CD14-positive monocyte (primary cell): ENCODE measurements around the gene ZFP57. TPM values are rescaled to one million over a fixed set of nuclear protein-coding genes. Genes with fewer than 3 reads are reported as not detected.

ENCODE experiments used
- DNase-seq, 3 donors: peaks; one replicate each; pipeline ENCODE4 v3.0.0-alpha.2; 2011 to 2022
- H2AFZ ChIP-seq: 2 replicates; pipeline ENCODE4 v1.6.0; 2012; ENCODE audit warnings: mild to moderate bottlenecking, low read depth, low read length, inconsistent platforms; ENCODE audit not compliant: insufficient read depth, poor library complexity, severe bottlenecking
- H3K27ac ChIP-seq, 2 donors: 1 replicate in 1 of 2; 2 replicates in 1 of 2; pipeline ENCODE4 v1.5.1; 2012 to 2013; ENCODE audit warnings: low read length in 2 of 2, control low read depth in 1 of 2, inconsistent platforms in 1 of 2, low read depth in 1 of 2, mild to moderate bottlenecking in 1 of 2
- H3K27me3 ChIP-seq, 2 donors: one replicate each; pipeline versions ENCODE4 v1.6.0 to v1.6.1; 2011 to 2013; ENCODE audit warnings: low read length in 2 of 2; ENCODE audit not compliant: control insufficient read depth in 2 of 2, insufficient read depth in 2 of 2
- H3K36me3 ChIP-seq, 2 donors: replicated peaks in 1 of 2; 1 replicate in 1 of 2; 2 replicates in 1 of 2; pipeline versions ENCODE4 v1.5.1 to v1.6.1; 2012 to 2013; ENCODE audit warnings: low read length in 2 of 2, control low read depth in 1 of 2, inconsistent platforms in 1 of 2, mild to moderate bottlenecking in 1 of 2; ENCODE audit not compliant: insufficient read depth in 2 of 2, control insufficient read depth in 1 of 2
- H3K4me1 ChIP-seq, 2 donors: 1 replicate in 1 of 2; 2 replicates in 1 of 2; pipeline versions ENCODE4 v1.5.1 to v1.6.1; 2012 to 2013; ENCODE audit warnings: low read length in 2 of 2, control low read depth in 1 of 2, inconsistent platforms in 1 of 2, mild to moderate bottlenecking in 1 of 2, moderate library complexity in 1 of 2; ENCODE audit not compliant: insufficient read depth in 2 of 2, control insufficient read depth in 1 of 2
- H3K4me2 ChIP-seq: replicated peaks from 2 replicates; pipeline ENCODE3; 2012; ENCODE audit warnings: low read length, moderate library complexity, mild to moderate bottlenecking; ENCODE audit not compliant: poor library complexity, severe bottlenecking; ENCODE audit errors: extremely low read depth
- H3K4me3 ChIP-seq, 3 experiments: fragments of 200-600 bp in 1 of 3; sonication (generic) in 1 of 3; replicated peaks in 1 of 3; 1 replicate in 2 of 3; 2 replicates in 1 of 3; pipeline ENCODE4 v1.5.1; 2011 to 2013; ENCODE audit warnings: low read length in 3 of 3, mild to moderate bottlenecking in 3 of 3, control low read depth in 2 of 3, low read depth in 2 of 3, inconsistent platforms in 1 of 3, moderate library complexity in 1 of 3
- H3K79me2 ChIP-seq: 2 replicates; pipeline ENCODE4 v1.6.0; 2012; ENCODE audit warnings: mild to moderate bottlenecking, control low read depth, inconsistent platforms, low read length, moderate library complexity; ENCODE audit not compliant: insufficient read depth
- H3K9ac ChIP-seq: 2 replicates; pipeline ENCODE4 v1.6.0; 2017; ENCODE audit warnings: low read length, mild to moderate bottlenecking; ENCODE audit not compliant: insufficient read depth, poor library complexity, severe bottlenecking
- H3K9me3 ChIP-seq, 2 donors: replicated peaks in 1 of 2; 1 replicate in 1 of 2; 2 replicates in 1 of 2; pipeline versions ENCODE4 v1.5.1 to v1.6.1; 2012 to 2013; ENCODE audit warnings: low read length in 2 of 2, control low read depth in 1 of 2; ENCODE audit not compliant: control insufficient read depth in 1 of 2, insufficient read depth in 1 of 2
- H4K20me1 ChIP-seq: 2 replicates; pipeline ENCODE4 v1.6.0; 2012; ENCODE audit warnings: mild to moderate bottlenecking, low read length, control low read depth, moderate library complexity; ENCODE audit not compliant: insufficient read depth
- H3K27ac Mint-ChIP-seq, 7 donors: one replicate each; pipeline ENCODE4 v1.8.0; 2020; ENCODE audit warnings: mild to moderate bottlenecking in 7 of 7, mixed read lengths in 7 of 7, moderate library complexity in 6 of 7, inconsistent platforms in 2 of 7
- H3K27me3 Mint-ChIP-seq, 3 donors: one replicate each; pipeline ENCODE4 v1.8.0; 2021 to 2022; ENCODE audit warnings: low read depth in 3 of 3, mild to moderate bottlenecking in 3 of 3, mixed read lengths in 3 of 3, moderate library complexity in 3 of 3, inconsistent platforms in 1 of 3
- H3K36me3 Mint-ChIP-seq, 2 donors: one replicate each; pipeline ENCODE4 v1.8.0; 2020; ENCODE audit warnings: mixed read lengths in 2 of 2, inconsistent platforms in 1 of 2, mild to moderate bottlenecking in 1 of 2
- H3K4me1 Mint-ChIP-seq: one replicate; pipeline ENCODE4 v1.8.0; 2020; ENCODE audit warnings: mild to moderate bottlenecking, mixed read lengths
- H3K4me3 Mint-ChIP-seq, 2 donors: one replicate each; pipeline ENCODE4 v1.8.0; 2020; ENCODE audit warnings: mild to moderate bottlenecking in 2 of 2, mixed read lengths in 2 of 2, moderate library complexity in 1 of 2
- H3K9me3 Mint-ChIP-seq, 7 donors: one replicate each; pipeline ENCODE4 v1.8.0; 2020 to 2022; ENCODE audit warnings: mixed read lengths in 7 of 7, mild to moderate bottlenecking in 6 of 7, moderate library complexity in 6 of 7, inconsistent platforms in 2 of 7
- WGBS: methylation state at CpG from one replicate; pipeline ENCODE4 v1.1.5; 2013; ENCODE audit warnings: missing lambda C conversion rate; ENCODE audit not compliant: insufficient coverage; 5-methylcytosine and 5-hydroxymethylcytosine counted together
- intact Hi-C, 2 donors: fragments of 100-400 bp; cut with micrococcal nuclease; formaldehyde crosslinking; loops; one replicate each; pipeline versions ENCODE4 v1.15.0 to v1.15.1; 2023
- polyA plus RNA-seq, 3 donors: library from polyadenylated mRNA; depleted of rRNA in 1 of 3; unstranded in 2 of 3; stranded (reverse) in 1 of 3; fragments of 300-500 nt in 2 of 3; fragments of >200 nt in 1 of 3; fragmentation: Illumina TruSeq in 2 of 3; gene quantifications; 1 replicate in 2 of 3; 2 replicates in 1 of 3; pipeline ENCODE4 v1.2.3, GENCODE V29; 2012 to 2021
- TF ChIP-seq, protein P1 (sequence below): fragments of 200-600 bp; IDR thresholded peaks from one replicate; pipeline ENCODE4 v1.8.0; 2022; ENCODE audit warnings: antibody characterized with exemption, mild to moderate bottlenecking

Gene ZFP57
- polyA plus RNA-seq, 3 donors = 0.72 TPM; not detected in 2

DNA sequence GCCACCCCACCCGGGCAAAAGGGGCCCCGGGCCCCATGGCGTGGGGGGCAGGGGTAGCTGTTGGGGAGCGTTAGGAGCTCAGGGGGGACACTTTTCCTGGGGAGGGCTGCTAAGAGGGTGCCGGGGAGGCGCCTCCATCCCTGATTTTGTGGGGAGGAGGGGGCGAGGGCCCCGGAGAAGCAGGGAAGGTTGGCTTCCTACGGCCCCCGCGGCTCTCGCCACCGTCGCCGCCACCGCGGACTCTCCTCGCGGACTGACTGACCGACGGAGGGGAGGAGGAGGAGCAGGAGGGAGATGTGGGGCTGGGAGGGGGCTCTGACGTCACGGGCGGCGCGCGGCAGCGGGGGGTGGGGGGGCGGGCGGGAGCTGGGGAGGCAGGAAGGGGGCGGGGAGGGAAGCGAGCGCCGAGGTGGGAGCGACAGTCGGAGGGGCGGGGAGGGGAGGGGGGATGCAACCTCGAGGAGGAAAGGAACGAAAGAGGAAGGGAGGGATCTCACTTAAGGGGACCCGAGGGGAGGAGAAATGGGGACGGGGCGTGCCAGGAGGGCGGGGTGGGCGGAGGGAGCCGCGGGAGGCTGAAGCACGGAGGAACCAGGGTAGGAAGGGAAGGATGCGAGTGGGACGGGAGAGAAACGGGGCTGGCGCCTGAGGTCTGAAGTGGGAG is 53.1 kb downstream of the ZFP57 start:
- peak overlapping the region; percentile 95 for H3K4me2 ChIP-seq
- H4K20me1 ChIP-seq = peaks cover 49% of the 10 kb centered on the region
- Mint-ChIP-seq H3K36me3 (peaks cover 35 to 50% of the 10 kb centered on the region in 2 donors), H3K27me3 (peaks cover 41 to 74% (median 57%) of the 10 kb centered on the region in 3 donors), H3K4me3 (peak overlapping the region; percentile 87 to 97), H3K4me1 (peaks cover 58% of the 10 kb centered on the region), H3K27ac (peak overlapping the region in 4 of 7 donors; percentile 8 to 76 (median 31)), H3K9me3 (peaks cover 0 to 10% (median 1%) of the 10 kb centered on the region in 7 donors)
- TF ChIP-seq, protein P1, sequence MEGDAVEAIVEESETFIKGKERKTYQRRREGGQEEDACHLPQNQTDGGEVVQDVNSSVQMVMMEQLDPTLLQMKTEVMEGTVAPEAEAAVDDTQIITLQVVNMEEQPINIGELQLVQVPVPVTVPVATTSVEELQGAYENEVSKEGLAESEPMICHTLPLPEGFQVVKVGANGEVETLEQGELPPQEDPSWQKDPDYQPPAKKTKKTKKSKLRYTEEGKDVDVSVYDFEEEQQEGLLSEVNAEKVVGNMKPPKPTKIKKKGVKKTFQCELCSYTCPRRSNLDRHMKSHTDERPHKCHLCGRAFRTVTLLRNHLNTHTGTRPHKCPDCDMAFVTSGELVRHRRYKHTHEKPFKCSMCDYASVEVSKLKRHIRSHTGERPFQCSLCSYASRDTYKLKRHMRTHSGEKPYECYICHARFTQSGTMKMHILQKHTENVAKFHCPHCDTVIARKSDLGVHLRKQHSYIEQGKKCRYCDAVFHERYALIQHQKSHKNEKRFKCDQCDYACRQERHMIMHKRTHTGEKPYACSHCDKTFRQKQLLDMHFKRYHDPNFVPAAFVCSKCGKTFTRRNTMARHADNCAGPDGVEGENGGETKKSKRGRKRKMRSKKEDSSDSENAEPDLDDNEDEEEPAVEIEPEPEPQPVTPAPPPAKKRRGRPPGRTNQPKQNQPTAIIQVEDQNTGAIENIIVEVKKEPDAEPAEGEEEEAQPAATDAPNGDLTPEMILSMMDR = no peak
- peaks cover 35 to 43% of the 10 kb centered on the region in 2 donors for H3K4me1 ChIP-seq
- peaks cover 4 to 14% of the 10 kb centered on the region in 2 donors for H3K36me3 ChIP-seq
- H3K4me3 ChIP-seq = peak overlapping the region; percentile 54 to 85 (median 63)
- peak overlapping the region; percentile 75 for H2AFZ ChIP-seq
- H3K9me3 ChIP-seq = no peaks in the 10 kb centered on the region
- peaks cover 8% of the 10 kb centered on the region for H3K79me2 ChIP-seq
- intact Hi-C loops = no loop called here
- peak overlapping the region; percentile 48 for H3K9ac ChIP-seq
- DNase-seq = peak; percentile 34 to 63 (median 52)
- under 1% methylated on average over 23 of the region's 51 CpGs for WGBS
- H3K27me3 ChIP-seq = peaks cover 2 to 64% of the 10 kb centered on the region in 2 donors
- no peak overlapping the region for H3K27ac ChIP-seq

DNA sequence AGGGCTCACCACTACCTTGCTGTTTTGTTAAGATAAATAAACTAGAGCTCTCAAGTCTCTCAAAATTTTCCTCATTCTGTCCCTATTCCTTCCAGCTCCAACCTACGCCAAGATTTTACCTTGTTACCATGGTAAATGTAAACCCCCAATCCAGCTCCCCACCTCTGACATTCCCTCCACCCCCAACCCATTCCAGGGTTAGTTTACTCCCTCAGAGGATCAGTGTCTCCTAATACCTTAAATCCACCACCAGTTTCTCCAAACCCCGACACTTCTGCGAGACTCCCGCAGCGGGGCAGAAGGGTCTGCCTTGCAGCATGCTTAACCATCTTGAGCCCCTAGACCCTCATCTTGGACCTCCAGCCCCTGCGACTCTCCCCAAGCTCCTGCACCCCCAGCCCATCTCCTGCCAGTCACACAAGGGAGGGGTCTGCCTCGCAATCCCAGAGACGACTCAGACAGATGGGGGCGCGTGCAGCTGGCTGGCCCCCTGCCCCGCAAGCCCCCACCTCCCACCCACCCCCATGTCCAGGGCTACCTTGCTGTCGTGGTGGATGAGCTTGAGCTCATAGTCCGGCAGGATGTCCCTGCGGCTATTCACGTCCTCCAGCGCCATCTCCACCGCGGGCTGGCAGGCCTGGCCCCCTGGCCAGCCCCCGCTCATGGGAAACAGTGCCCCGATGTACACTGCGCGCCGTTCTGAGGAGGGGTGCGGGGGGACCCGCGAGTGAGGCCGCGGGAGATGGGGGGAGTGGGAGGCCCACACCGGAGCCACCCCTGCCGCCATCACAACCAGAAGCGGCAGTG is 53.8 kb downstream of the ZFP57 start:
- peak overlapping the region; percentile 65 for H3K4me2 ChIP-seq
- peaks cover 8% of the 10 kb centered on the region for H3K79me2 ChIP-seq
- H3K9me3 ChIP-seq = no peaks in the 10 kb centered on the region
- H3K4me1 ChIP-seq = peaks cover 33 to 40% of the 10 kb centered on the region in 2 donors
- peak overlapping the region; percentile 64 for H2AFZ ChIP-seq
- peaks cover 43 to 72% (median 59%) of the 10 kb centered on the region in 3 donors for H3K27me3 Mint-ChIP-seq
- intact Hi-C loops = no loop called here
- H3K27ac Mint-ChIP-seq = peak overlapping the region in 1 of 7 donors; percentile 51
- peaks cover 41 to 56% of the 10 kb centered on the region in 2 donors for H3K36me3 Mint-ChIP-seq
- peak overlapping the region; percentile 31 to 53 for H3K4me3 Mint-ChIP-seq
- peaks cover 9 to 21% of the 10 kb centered on the region in 2 donors for H3K36me3 ChIP-seq
- no peak overlapping the region for H3K9ac ChIP-seq
- H3K9me3 Mint-ChIP-seq = peaks cover 0 to 9% (median 1%) of the 10 kb centered on the region in 7 donors
- TF ChIP-seq, protein P1 = no peak
- H3K27ac ChIP-seq = no peak overlapping the region
- no peak for DNase-seq
- peaks cover 49% of the 10 kb centered on the region for H4K20me1 ChIP-seq
- WGBS = 27% methylated on average over 23 of the region's 31 CpGs
- H3K4me1 Mint-ChIP-seq = peaks cover 56% of the 10 kb centered on the region
- H3K4me3 ChIP-seq = peak overlapping the region; percentile 4 to 85 (median 34)
- H3K27me3 ChIP-seq = peaks cover 2 to 62% of the 10 kb centered on the region in 2 donors
